Mammary epithelial cell (primary cell): ENCODE measurements around the gene PPP1R7.

Experiments
- EZH2 ChIP-seq: IDR thresholded peaks from 2 replicates; pipeline ENCODE4 v1.6.1; 2012; ENCODE audit warnings: low read length, inconsistent platforms, borderline replicate concordance
- TF ChIP-seq, protein P1 (sequence below), 2 donors: IDR thresholded peaks in 1 of 2; conservative IDR thresholded peaks in 1 of 2; 2 replicates each; pipeline ENCODE4 v1.5.1; 2011 to 2012; ENCODE audit warnings: inconsistent platforms in 2 of 2, low read length in 2 of 2, mild to moderate bottlenecking in 2 of 2, control low read depth in 1 of 2, low read depth in 1 of 2; ENCODE audit not compliant: insufficient read depth in 1 of 2; ENCODE audit errors: extremely low read depth in 1 of 2

GRCh38 chr2:241198381-241199279 lies 48.4 kb downstream of the PPP1R7 start:
- TF ChIP-seq, protein P1, sequence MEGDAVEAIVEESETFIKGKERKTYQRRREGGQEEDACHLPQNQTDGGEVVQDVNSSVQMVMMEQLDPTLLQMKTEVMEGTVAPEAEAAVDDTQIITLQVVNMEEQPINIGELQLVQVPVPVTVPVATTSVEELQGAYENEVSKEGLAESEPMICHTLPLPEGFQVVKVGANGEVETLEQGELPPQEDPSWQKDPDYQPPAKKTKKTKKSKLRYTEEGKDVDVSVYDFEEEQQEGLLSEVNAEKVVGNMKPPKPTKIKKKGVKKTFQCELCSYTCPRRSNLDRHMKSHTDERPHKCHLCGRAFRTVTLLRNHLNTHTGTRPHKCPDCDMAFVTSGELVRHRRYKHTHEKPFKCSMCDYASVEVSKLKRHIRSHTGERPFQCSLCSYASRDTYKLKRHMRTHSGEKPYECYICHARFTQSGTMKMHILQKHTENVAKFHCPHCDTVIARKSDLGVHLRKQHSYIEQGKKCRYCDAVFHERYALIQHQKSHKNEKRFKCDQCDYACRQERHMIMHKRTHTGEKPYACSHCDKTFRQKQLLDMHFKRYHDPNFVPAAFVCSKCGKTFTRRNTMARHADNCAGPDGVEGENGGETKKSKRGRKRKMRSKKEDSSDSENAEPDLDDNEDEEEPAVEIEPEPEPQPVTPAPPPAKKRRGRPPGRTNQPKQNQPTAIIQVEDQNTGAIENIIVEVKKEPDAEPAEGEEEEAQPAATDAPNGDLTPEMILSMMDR (conservative IDR thresholded peaks at IDR 0.05 in 1 of 2, IDR thresholded peaks at IDR 0.05 in 1 of 2; ENCODE audit: extremely low read depth in 1 of 2, insufficient read depth in 1 of 2, low read depth in 1 of 2, low read length in 2 of 2), result no peak
- no peak for TF ChIP-seq EZH2
